NK-92 (cell line): ENCODE measurements around the gene KDM5C.

Experiments
- DNase-seq: peaks from one replicate; lab custom pipeline; 2025; ENCODE audit not compliant: unreplicated experiment; lab: John Stamatoyannopoulos, UW

The KDM5C gene

DNA sequence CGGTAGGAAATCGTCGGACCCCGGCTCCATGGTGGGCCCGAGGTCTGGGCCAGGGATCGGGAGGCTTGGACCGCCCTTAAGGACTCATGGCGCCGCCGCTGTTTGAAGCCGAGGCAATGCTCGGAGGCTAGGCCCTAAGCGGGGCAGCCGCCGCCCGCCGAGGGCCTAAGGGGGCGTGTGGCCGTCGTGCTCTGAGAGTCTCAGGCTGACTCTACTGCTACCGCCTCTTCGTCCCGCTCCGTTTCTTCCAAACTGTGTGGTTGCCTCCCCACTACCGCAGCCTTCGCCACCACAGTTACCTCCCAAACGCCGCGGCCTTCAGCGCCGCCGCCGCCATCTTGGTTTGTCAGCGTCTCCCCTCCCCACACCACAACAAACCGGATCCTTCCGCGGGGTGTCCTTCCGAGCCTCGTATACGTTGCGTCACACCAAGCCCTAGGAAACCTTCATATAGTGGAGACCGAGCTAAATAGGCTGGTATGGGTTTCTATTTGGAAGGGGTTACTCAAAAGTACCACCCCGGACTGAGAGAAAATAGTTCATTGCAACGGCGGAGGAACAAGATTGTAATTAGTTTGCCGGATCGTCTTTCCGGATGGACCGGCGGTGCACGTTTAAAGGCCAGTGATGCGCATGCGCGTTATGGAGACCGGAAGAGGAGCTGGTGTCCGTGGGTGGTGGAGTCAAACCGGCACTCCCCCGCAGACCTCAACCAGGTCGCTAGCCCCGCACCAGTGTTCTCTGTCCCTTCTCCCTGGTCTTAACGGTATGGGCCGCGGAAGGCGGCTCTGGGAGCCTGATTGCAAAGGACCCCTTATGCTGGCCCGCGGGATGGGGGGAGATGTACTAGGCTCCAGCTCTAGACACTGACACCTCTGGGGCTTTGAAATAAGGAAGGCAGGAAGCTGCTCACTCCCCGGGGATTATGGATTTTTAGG lies at the start of gene KDM5C:
Gene KDM5C (minus strand): TSS at position 348 of the 938 bp plus-strand sequence. CDS start 318 bp downstream, at position 30.
- peak; percentile 6 for DNase-seq

DNA sequence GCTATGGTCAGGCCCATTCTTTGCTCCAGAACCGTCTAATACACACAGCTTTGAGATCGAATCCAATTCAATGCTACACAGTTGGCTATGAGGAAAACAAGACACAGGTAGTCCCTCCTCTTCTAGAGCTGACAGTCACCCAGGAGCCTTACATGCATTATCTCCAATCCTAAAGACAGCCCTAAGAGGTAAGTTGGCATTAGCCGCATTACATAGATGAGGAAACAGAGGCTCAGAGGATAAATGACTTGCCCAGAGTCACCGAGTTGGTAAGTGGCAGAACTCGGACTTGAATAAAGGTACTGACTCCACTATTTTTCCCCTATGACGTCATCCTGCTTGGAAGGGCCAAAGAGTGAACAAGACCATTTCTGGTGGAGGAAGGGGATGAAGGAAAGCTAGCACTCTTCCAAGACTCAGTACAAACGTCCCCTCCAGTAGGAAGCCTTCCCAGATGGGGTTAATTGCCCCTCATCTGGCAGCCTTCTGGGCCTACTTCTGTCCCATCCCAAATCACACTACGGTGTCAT lies 47.9 kb upstream of the KDM5C start:
- no peak for DNase-seq

DNA sequence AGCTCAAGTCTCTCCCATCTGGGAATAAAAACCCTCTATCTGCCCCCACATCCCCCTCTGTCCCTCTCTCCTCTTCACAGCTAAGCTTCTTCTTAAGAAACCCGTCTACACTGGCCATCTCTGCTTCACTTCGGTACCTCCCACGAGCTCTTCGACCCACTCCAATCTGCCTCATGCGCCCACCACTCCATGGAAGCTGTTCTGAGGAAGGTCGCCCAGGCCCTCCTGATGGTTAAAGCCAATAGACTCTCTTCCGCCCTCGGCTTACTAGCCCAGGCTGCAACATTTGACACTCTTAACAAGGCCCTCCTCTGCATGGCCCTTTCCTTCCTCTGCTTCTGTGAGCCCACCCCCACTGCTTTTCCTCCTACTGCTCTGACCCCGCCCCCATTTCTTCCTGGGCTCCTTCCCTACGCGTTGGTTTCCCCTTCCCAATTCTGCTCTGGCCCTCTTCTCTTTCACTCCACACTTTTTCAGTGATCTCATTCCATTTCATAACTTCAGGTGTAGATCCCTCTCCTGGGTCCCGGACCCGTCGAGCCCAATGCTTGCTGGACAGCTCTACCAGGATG lies 44.6 kb upstream of the KDM5C start:
- no peak for DNase-seq

GRCh38 chrX:53268173-53268572 lies 43.2 kb upstream of the KDM5C start:
- DNase-seq = no peak

GRCh38 chrX:53266914-53267313 lies 41.9 kb upstream of the KDM5C start:
- DNase-seq = no peak

- no peak for DNase-seq
Measured at GRCh38 chrX:53265771-53266574, 41.0 kb upstream of the KDM5C start.

DNA sequence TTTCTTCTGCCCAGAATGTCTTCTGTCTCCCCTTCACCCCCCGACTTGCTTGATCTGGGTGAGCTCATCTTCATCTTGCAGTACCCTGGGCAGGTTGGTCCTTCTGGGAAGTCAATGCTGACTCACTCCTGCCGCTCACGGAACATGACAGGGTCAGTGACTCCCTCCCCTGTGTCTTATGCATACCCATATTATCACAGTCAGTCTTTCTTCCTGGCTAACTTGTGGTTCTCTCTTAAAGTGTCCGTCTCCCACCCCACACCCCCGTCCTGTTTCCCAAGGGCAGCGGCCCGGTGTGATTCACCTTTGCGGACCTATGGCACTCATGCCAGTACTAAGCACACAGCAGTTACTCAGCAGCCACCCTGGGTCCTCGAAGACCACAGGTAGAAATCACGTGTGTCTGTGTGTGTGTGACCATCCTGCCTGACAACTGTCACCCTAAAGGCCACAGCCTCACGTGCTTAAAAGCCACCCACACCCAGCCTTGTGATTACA lies 38.6 kb upstream of the KDM5C start:
- no peak for DNase-seq

DNA sequence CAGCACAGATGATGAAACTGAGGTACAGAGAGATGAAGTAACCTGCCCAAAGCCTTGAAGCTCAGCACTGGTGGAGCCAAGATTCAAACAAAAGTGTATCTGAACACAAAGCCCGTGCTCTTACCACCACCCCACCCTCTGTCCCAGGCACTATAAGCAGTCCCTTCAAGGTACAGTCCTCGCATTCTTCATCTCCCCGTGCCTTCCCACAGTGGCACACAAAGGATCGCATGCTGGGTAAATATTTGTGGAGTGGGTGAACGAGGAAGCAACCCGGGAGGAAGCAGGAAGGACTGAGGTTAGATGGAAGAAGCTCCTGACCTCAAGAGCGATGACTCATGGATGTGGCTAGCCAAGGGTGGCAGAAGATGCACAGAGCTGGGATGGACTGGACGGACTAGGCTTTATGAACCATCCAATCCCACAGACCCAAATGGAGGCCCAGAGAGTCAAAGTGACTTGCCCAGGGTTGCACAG lies 37.9 kb upstream of the KDM5C start:
- no peak for DNase-seq

- DNase-seq = no peak
Measured at GRCh38 chrX:53262189-53262917, 37.3 kb upstream of the KDM5C start.

DNA sequence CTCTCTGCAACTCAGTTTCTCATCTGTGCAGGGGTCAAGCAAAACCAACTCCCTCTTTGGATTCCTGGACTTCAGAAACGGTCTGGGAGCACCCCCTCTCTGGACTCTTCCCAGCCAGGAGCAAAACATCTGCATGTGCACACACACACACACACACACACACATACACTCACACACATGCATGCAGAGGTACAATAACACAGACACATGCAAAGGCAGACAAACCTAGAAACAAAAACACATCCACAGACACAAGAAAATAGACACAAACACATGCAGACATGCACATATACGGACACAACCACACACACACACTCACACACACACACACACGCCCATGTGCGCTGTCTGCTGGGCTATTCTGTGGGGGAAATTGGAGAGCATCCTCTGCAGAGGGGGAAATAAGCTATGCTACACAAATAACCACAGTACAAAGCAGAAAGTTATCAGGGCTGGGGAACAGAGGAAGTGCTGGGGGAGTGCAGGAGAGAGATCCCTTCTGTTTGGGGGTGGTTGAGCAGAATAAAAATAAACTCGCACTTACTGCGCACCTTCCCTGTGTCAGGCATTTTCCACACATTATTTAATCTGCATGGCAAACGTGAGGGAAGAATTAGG lies 36.5 kb upstream of the KDM5C start:
- no peak for DNase-seq

DNA sequence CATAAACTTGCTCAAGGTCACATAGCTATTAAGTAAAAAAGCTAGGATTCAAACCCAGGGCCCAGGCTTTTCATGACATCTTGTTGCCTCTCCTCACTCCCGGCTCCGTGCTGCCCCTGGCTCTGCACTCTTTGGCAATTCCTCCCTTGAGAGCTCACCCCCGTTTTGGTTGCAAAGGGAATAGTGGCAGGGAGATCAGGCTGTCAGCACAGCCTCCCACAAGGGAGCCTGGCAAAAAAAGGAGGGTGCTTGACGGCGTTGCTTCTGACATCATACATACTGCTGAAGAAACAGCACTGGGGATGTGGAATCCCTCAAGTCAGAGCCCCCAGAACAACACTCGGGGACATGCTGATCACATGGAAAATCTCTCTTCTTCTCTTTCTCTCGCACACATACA lies 35.8 kb upstream of the KDM5C start:
- no peak for DNase-seq

- no peak for DNase-seq
Measured at GRCh38 chrX:53257670-53258423, 32.8 kb upstream of the KDM5C start.

DNA sequence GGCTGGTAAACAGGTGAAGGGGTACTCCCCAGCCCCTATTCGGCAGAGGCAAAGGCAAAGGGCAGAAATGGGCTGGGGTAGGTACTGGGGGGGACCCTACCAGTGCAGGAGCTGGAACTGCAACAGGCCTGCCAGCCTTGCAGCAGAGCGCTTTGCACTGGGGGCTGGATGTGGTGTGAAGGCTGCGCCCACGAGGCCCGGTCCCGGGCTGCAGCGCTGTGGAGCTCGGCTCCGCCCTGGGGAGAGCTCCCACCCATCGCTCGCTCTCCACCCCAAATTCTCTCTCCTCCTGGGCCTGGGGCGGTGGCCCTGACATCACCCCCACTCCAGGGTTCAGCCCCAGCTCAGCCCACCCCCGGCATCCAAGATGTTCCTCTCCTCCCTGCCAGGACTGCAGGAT lies 32.2 kb upstream of the KDM5C start:
- DNase-seq = no peak

DNA sequence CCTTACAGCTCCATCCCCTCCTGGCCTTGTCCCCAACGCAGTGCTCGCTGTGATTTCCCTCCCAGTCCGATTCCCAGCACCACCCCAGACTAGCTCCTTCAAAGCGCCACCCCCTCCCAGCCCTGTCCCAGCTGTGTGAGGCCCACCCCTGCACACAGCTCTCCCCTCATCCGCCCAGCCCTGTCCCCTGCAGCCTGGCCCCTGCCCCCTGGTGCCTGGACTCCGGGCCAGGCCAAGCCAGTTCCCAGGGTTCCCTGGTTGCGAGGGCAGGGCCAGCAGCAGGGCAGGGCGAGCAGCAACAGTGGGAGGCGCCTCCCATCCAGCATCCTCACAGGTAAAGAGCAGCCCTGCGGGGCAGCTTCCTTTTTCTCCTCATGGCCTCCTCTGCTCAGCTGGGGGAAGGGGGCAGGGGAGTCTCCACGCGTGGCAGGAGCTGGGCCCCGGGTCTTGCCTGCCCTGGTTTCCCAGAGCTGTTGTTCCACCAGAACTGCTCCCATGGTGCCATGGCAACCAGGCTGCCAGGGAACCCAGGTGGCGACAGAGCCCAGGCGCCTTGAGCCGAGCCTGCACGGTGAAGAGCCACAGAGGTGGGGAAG lies 31.5 kb upstream of the KDM5C start:
- DNase-seq = no peak

DNA sequence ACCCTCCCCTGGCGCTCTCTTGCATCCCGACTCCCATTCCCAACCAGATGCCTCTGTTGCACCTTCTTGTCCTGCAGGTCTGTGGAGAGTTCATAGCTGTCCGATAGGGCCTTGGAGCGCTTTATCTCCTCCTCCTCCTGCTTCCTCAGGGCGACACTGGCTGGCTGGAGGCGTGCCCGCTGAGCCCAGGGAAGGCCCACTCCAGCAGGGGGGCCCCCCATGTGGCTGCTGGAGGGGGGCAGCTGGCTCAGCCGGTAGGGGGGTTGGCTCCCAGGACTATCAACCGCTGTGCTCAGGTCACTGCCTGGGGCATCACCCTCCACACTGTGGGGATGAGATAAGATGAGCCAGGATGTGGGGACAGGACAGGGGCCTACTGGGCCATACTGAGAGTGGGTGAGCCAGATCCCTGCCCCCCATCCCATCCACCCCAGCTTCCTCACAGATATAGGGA lies 30.8 kb upstream of the KDM5C start:
- DNase-seq = no peak

DNA sequence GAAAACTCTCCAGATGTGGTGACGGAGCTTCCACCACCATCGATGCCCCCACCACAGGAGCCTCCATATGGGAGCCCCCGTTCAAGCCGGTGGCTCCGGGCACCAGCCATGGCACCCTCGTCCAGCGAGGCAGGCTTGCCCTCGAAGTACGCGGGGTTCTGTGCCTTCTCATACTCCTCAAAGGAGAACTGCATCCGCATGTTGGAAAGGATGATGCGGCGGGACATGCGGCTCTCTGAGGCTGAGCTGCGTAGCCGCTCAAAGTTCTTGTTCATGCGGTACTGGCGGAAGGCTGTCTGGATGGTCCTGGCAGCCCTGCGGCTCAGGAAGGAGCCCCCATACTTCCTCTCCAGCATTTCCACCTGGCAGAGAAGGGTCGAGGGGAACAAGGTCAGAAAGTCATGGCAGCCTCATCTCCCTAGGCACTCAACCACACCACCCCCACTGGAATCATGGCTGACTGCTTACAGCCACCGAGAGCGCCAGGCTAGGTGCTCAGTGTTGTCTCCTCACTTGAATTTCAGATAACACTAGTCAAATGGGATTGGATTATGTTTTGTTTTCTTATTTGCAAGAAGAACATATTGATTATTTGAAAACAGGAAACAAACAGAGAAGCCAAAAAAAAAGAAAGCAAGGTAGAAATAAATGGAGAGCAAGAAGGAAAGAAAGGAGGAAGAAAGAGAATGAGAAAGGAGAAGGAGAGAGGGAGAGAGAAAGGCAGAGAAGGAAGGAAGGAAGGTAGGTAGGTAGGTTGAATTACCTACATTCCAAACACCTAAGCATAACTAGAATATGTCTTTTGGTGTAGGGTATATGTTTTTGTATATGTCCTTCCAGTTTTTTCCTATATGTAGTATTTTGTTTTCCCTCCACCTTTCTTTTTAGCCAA lies 29.8 kb upstream of the KDM5C start:
- DNase-seq = no peak

GRCh38 chrX:53253293-53254020 lies 28.4 kb upstream of the KDM5C start:
- DNase-seq = no peak
